Neural progenitor cell (in vitro differentiated cells): ENCODE results near the gene TEP1.

Experiments used
- CTCF ChIP-seq: fragments of 200-600 bp; sonication (generic); IDR thresholded peaks from 2 replicates; pipeline ENCODE4 v1.5.1; 2017; ENCODE audit warnings: antibody characterized with exemption, mild to moderate bottlenecking
- EZH2 ChIP-seq: fragments of 200-600 bp; sonication (generic); IDR thresholded peaks from 2 replicates; pipeline ENCODE4 v1.6.1; 2017; ENCODE audit warnings: antibody characterized with exemption, mild to moderate bottlenecking, moderate library complexity
- EZH2phosphoT487 ChIP-seq: fragments of 200-600 bp; sonication (generic); IDR thresholded peaks from 2 replicates; pipeline ENCODE4 v1.6.1; 2017; ENCODE audit warnings: antibody characterized with exemption

- TF ChIP-seq CTCF (no peak), EZH2phosphoT487 (no peak), EZH2 (no peak)
Measured at GRCh38 chr14:20419419-20419818, 6.1 kb upstream of the TEP1 start.
